ENCODE results near the gene PGAP6. TPM values are rescaled to one million over a fixed set of nuclear protein-coding genes. Genes with fewer than 3 reads are reported as not detected.
A peak's percentile ranks its signal among the peaks of the same experiment; 100 is the strongest.

Gene PGAP6
- total and polyA plus RNA-seq, 9 of the 15 experiments (the other 6 are each of a cell fraction or from before 2014, with no cell fraction given) = 0.45 to 50.2 (median 39.3) TPM

- TF ChIP-seq NFYB (IDR thresholded peaks at IDR 0.05; ENCODE audit: extremely low read depth, insufficient read length) (peak; percentile 96), SPI1 (IDR thresholded peaks at IDR 0.05; ENCODE audit: borderline replicate concordance, low read depth, low read length) (peak; percentile 17; the same call in 1 of the 2 replicates), ADNP (tag; IDR thresholded peaks at IDR 0.05) (no peak), ZFP1 (CRISPR knock-in tag; IDR thresholded peaks at IDR 0.05) (no peak), SNAPC5 (CRISPR knock-in tag; IDR thresholded peaks at IDR 0.05) (no peak), KLF13 (tag; IDR thresholded peaks at IDR 0.05; ENCODE audit: borderline replicate concordance, low read depth) (no peak), ZNF212 (CRISPR knock-in tag; IDR thresholded peaks at IDR 0.05) (no peak), TOE1 (IDR thresholded peaks at IDR 0.05; ENCODE audit: borderline replicate concordance) (peak; percentile 52; the same call in 1 of the 2 replicates), TOE1 (CRISPR knock-in tag; IDR thresholded peaks at IDR 0.05; ENCODE audit: borderline replicate concordance, low read depth) (no peak), GTF2B (IDR thresholded peaks at IDR 0.05; ENCODE audit: extremely low read depth, insufficient read length) (no peak), E2F1 (CRISPR knock-in tag; IDR thresholded peaks at IDR 0.05) (no peak), ZNF146 (CRISPR knock-in tag; IDR thresholded peaks at IDR 0.05; ENCODE audit: unreplicated experiment) (no peak), XRCC5 (IDR thresholded peaks at IDR 0.05; ENCODE audit: low read depth, low read length) (peak; percentile 36; the same call in 1 of the 2 replicates), DEAF1 (CRISPR knock-in tag; IDR thresholded peaks at IDR 0.05) (no peak), KDM4B (IDR thresholded peaks at IDR 0.05; ENCODE audit: borderline replicate concordance in 2 of 2, low read depth in 1 of 2) (peak in 1 of 2 experiments; percentile 78; a peak in 1 of 4 replicates), ZBTB7A (IDR thresholded peaks at IDR 0.05; ENCODE audit: borderline replicate concordance, control insufficient read depth, low read depth, low read length) (peak; percentile 95), HEY1 (CRISPR knock-in tag; IDR thresholded peaks at IDR 0.05; ENCODE audit: borderline replicate concordance) (no peak), SIN3B (IDR thresholded peaks at IDR 0.05; ENCODE audit: low read depth) (no peak), FOXK2 (conservative IDR thresholded peaks at IDR 0.05 in 1 of 2, IDR thresholded peaks at IDR 0.05 in 1 of 2; ENCODE audit: low read depth in 2 of 2) (peak; percentile 36 to 49; a peak in 1 of 4 replicates), RHOXF2B (CRISPR knock-in tag; conservative IDR thresholded peaks at IDR 0.05) (no peak)
- TF ChIP-seq, protein P1, sequence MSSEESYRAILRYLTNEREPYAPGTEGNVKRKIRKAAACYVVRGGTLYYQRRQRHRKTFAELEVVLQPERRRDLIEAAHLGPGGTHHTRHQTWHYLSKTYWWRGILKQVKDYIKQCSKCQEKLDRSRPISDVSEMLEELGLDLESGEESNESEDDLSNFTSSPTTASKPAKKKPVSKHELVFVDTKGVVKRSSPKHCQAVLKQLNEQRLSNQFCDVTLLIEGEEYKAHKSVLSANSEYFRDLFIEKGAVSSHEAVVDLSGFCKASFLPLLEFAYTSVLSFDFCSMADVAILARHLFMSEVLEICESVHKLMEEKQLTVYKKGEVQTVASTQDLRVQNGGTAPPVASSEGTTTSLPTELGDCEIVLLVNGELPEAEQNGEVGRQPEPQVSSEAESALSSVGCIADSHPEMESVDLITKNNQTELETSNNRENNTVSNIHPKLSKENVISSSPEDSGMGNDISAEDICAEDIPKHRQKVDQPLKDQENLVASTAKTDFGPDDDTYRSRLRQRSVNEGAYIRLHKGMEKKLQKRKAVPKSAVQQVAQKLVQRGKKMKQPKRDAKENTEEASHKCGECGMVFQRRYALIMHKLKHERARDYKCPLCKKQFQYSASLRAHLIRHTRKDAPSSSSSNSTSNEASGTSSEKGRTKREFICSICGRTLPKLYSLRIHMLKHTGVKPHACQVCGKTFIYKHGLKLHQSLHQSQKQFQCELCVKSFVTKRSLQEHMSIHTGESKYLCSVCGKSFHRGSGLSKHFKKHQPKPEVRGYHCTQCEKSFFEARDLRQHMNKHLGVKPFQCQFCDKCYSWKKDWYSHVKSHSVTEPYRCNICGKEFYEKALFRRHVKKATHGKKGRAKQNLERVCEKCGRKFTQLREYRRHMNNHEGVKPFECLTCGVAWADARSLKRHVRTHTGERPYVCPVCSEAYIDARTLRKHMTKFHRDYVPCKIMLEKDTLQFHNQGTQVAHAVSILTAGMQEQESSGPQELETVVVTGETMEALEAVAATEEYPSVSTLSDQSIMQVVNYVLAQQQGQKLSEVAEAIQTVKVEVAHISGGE (CRISPR knock-in tag; IDR thresholded peaks at IDR 0.05) = no peak; a peak in 1 of 6 replicates
These were observed 11.3 kb downstream of the PGAP6 start, which contains the start of gene MRPL28 (continued) for GRCh38 chr16:370443-370842.

Measured in K562 (cell line).